K562 (cell line): ENCODE data around the gene FGF21. TPM values are rescaled to one million over a fixed set of nuclear protein-coding genes. Genes with fewer than 3 reads are reported as not detected.

Experiments used
- ARNT ChIP-seq, 2 experiments: fragments of 450-650 bp; IDR thresholded peaks; 2 replicates each; pipeline ENCODE4 v1.6.1; 2016; ENCODE audit warnings: mild to moderate bottlenecking in 1 of 2
- DIDO1 ChIP-seq: fragments of 450-650 bp; IDR thresholded peaks from 2 replicates; pipeline ENCODE4 v1.6.1; 2016; ENCODE audit warnings: low read depth, missing biosample characterization, missing genetic modification characterization
- DLX4 ChIP-seq: fragments of 250-450 bp; sonication (Bioruptor Pico); IDR thresholded peaks from 2 replicates; pipeline ENCODE4 v1.6.1; 2021; ENCODE audit warnings: mild to moderate bottlenecking
- EGR1 ChIP-seq: fragments of 450-650 bp; conservative IDR thresholded peaks from 2 replicates; pipeline ENCODE4 v1.6.1; 2017; ENCODE audit warnings: mild to moderate bottlenecking
- FOXK1 ChIP-seq: sonication (generic); formaldehyde crosslinking; IDR thresholded peaks from 2 replicates; pipeline ENCODE4 v1.8.0; 2022; ENCODE audit warnings: missing genetic modification reagents, mild to moderate bottlenecking, borderline replicate concordance
- FOXP4 ChIP-seq: sonication (generic); formaldehyde crosslinking; IDR thresholded peaks from 2 replicates; pipeline ENCODE4 v1.8.0; 2022; ENCODE audit warnings: mild to moderate bottlenecking, missing genetic modification reagents, borderline replicate concordance
- GTF2F1 ChIP-seq: IDR thresholded peaks from 2 replicates; pipeline ENCODE4 v1.6.1; 2011; ENCODE audit warnings: low read depth, low read length, improper control_type of control experiment
- ID3 ChIP-seq, 2 experiments: fragments of 250-450 bp in 1 of 2; fragments of 450-650 bp in 1 of 2; sonication (Bioruptor Pico) in 1 of 2; IDR thresholded peaks; 2 replicates each; pipeline versions ENCODE4 v1.6.1 to v1.8.0; 2016 to 2021; ENCODE audit warnings: mild to moderate bottlenecking in 2 of 2, moderate library complexity in 2 of 2, missing compliant biosample characterization in 1 of 2, missing genetic modification characterization in 1 of 2
- LEF1 ChIP-seq: fragments of 450-650 bp; IDR thresholded peaks from 2 replicates; pipeline ENCODE4 v1.6.1; 2016; ENCODE audit warnings: mild to moderate bottlenecking
- MNT ChIP-seq, 2 experiments: fragments of 450-650 bp; conservative IDR thresholded peaks; 2 replicates each; pipeline ENCODE4 v1.6.1; 2017; ENCODE audit warnings: mild to moderate bottlenecking in 2 of 2, moderate library complexity in 2 of 2
- POLR2B ChIP-seq: fragments of 450-650 bp; IDR thresholded peaks from 2 replicates; pipeline ENCODE4 v1.6.1; 2018; ENCODE audit warnings: low read depth; ENCODE audit not compliant: partially characterized antibody
- PTRF ChIP-seq: fragments of 450-650 bp; IDR thresholded peaks from 2 replicates; pipeline ENCODE4 v1.6.1; 2016; ENCODE audit warnings: mild to moderate bottlenecking, missing genetic modification characterization, missing compliant biosample characterization
- SFPQ ChIP-seq: fragments of 200-400 bp; formaldehyde crosslinking; IDR thresholded peaks from 2 replicates; pipeline ENCODE4 v1.6.1; 2017; ENCODE audit warnings: mild to moderate bottlenecking, low read depth, low read length, moderate library complexity
- SRSF1 ChIP-seq: fragments of 200-400 bp; formaldehyde crosslinking; IDR thresholded peaks from 2 replicates; pipeline ENCODE4 v1.6.1; 2017; ENCODE audit warnings: mild to moderate bottlenecking, low read depth, low read length, moderate library complexity
- ZNF354B ChIP-seq: fragments of 250-450 bp; sonication (Bioruptor Pico); IDR thresholded peaks from 2 replicates; pipeline ENCODE4 v1.4.0; 2020
- ZNF384 ChIP-seq: IDR thresholded peaks from 2 replicates; pipeline ENCODE4 v1.6.1; 2012; ENCODE audit warnings: low read depth, low read length, improper control_type of control experiment
- ZNF639 ChIP-seq, 2 experiments: fragments of 200-800 bp in 1 of 2; sonication (Bioruptor generic) in 1 of 2; sonication (generic) in 1 of 2; formaldehyde crosslinking in 1 of 2; IDR thresholded peaks in 1 of 2; conservative IDR thresholded peaks in 1 of 2; 2 replicates each; pipeline versions ENCODE4 v1.5.0 to v1.6.1; 2016 to 2020; ENCODE audit warnings: missing compliant biosample characterization in 1 of 2, missing genetic modification characterization in 1 of 2, missing genetic modification reagents in 1 of 2
- ZNF780A ChIP-seq: fragments of 250-450 bp; sonication (Bioruptor Pico); IDR thresholded peaks from 2 replicates; pipeline ENCODE4 v1.5.0; 2021; ENCODE audit warnings: mild to moderate bottlenecking
- polyA plus RNA-seq, 8 experiments: library from polyadenylated mRNA; depleted of rRNA in 4 of 8; stranded (reverse) in 5 of 8; unstranded in 3 of 8; fragments of >200 nt; fragmentation: Nextera tagmentation in 2 of 8; fragmentation: Illumina TruSeq in 1 of 8; extraction: Ambion mirVana in 2 of 8; extraction: Trizol in 1 of 8; gene quantifications; 2 replicates each; pipeline versions ENCODE4 v1.2.1 to v1.2.3, GENCODE V29; 2011 to 2014; ENCODE audit warnings: inconsistent platforms in 1 of 8, missing spikeins in 1 of 8
- total RNA-seq, 7 experiments: library from RNA; depleted of rRNA in 6 of 7; stranded (reverse); fragments of >200 nt in 6 of 7; fragmentation: Illumina TruSeq in 2 of 7; extraction: Trizol in 2 of 7; gene quantifications; 2 replicates each; pipeline versions ENCODE4 v1.2.1 to v1.2.3, GENCODE V29; 2011 to 2021; ENCODE audit warnings: low replicate concordance in 1 of 7

Gene FGF21
- total and polyA plus RNA-seq, 9 of the 15 experiments (the other 6 are each of a cell fraction or from before 2014, with no cell fraction given), result 0.04 to 0.77 (median 0.09) TPM; not detected in 6

GRCh38 chr19:48795055-48795684, 39.8 kb downstream of the FGF21 start (continued):
- TF ChIP-seq SFPQ (no peak), ARNT (IDR thresholded peaks at IDR 0.05) (no peak), DIDO1 (tag) (0 out of 2 replicates have a peak, but pooled peaks have one; percentile 12), ZNF639 (CRISPR knock-in tag; conservative IDR thresholded peaks at IDR 0.05 in 1 of 2, IDR thresholded peaks at IDR 0.05 in 1 of 2) (peak in 1 of 2 experiments; percentile 90; a peak in 2 of 4 replicates), LEF1 (no peak), ZNF780A (CRISPR knock-in tag) (no peak), PTRF (no peak), MNT (conservative IDR thresholded peaks at IDR 0.05) (peak; percentile 42 to 80; a peak in 3 of 4 replicates), EGR1 (no peak), ZNF354B (CRISPR knock-in tag) (no peak), FOXK1 (CRISPR knock-in tag) (no peak), SRSF1 (no peak), ID3 (CRISPR knock-in tag; IDR thresholded peaks at IDR 0.05) (no peak), ID3 (tag; IDR thresholded peaks at IDR 0.05) (peak; percentile 92), FOXP4 (CRISPR knock-in tag) (no peak), GTF2F1 (no peak), POLR2B (peak; percentile 60), ZNF384 (no peak), DLX4 (CRISPR knock-in tag) (no peak)
